K562 (cell line): ENCODE data around the gene CCDC192.

Experiments used
- FOS ChIP-seq: IDR thresholded peaks from 3 replicates; pipeline ENCODE4 v1.6.1; 2011; ENCODE audit not compliant: insufficient read length; ENCODE audit errors: extremely low read depth
- U2AF1 ChIP-seq: fragments of 200-400 bp; formaldehyde crosslinking; optimal IDR thresholded peaks from 2 replicates; pipeline ENCODE3; 2017; ENCODE audit warnings: mild to moderate bottlenecking, low read depth, low read length, moderate library complexity

GRCh38 chr5:127969651-127970050, 266.5 kb downstream of the CCDC192 start:
- TF ChIP-seq FOS: no peak
- no peak for TF ChIP-seq U2AF1
